ENCODE results near the gene MCCC2. TPM values are rescaled to one million over a fixed set of nuclear protein-coding genes. Genes with fewer than 3 reads are reported as not detected.
"Not testable (repeated sequence)": the region's sequence is repeated elsewhere in the genome, so short reads cannot be mapped to it uniquely, and the experiment has no call there.

The MCCC2 gene
- total RNA-seq, 1 donor from 2014 or later: 48.6 TPM

DNA sequence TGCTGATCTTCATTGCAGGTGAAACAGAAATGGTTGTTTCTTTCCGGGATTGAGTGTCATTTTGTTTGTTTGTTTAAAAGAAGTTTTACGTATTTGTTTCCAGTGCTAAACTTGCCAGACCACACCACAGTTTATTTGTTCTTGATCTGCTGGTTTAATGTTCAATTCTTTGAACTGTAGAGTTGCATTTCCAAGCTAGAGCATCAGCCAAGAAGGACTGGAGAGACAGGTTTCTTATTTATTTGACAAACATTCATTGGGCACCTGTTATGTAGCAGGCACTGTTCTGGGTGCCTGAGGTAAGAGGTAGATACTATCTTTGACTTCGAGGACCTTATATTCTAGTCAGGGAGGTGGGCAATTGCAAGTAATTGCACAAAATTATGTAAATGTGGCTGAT is 45.0 kb downstream of the MCCC2 start:
- Mint-ChIP-seq H3K4me3 (no peak overlapping the region), H3K9me3 (peaks cover 10% of the 10 kb centered on the region), H3K27ac (no peak overlapping the region), H3K27me3 (no peaks in the 10 kb centered on the region), H3K36me3 (peaks cover 41% of the 10 kb centered on the region), H3K4me1 (ENCODE audit: unreplicated experiment) (peaks cover 10% of the 10 kb centered on the region)
- TF ChIP-seq, protein P1, sequence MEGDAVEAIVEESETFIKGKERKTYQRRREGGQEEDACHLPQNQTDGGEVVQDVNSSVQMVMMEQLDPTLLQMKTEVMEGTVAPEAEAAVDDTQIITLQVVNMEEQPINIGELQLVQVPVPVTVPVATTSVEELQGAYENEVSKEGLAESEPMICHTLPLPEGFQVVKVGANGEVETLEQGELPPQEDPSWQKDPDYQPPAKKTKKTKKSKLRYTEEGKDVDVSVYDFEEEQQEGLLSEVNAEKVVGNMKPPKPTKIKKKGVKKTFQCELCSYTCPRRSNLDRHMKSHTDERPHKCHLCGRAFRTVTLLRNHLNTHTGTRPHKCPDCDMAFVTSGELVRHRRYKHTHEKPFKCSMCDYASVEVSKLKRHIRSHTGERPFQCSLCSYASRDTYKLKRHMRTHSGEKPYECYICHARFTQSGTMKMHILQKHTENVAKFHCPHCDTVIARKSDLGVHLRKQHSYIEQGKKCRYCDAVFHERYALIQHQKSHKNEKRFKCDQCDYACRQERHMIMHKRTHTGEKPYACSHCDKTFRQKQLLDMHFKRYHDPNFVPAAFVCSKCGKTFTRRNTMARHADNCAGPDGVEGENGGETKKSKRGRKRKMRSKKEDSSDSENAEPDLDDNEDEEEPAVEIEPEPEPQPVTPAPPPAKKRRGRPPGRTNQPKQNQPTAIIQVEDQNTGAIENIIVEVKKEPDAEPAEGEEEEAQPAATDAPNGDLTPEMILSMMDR (conservative IDR thresholded peaks at IDR 0.05): no peak
- no peak for DNase-seq (ENCODE audit: extremely low spot score, unreplicated experiment)

DNA sequence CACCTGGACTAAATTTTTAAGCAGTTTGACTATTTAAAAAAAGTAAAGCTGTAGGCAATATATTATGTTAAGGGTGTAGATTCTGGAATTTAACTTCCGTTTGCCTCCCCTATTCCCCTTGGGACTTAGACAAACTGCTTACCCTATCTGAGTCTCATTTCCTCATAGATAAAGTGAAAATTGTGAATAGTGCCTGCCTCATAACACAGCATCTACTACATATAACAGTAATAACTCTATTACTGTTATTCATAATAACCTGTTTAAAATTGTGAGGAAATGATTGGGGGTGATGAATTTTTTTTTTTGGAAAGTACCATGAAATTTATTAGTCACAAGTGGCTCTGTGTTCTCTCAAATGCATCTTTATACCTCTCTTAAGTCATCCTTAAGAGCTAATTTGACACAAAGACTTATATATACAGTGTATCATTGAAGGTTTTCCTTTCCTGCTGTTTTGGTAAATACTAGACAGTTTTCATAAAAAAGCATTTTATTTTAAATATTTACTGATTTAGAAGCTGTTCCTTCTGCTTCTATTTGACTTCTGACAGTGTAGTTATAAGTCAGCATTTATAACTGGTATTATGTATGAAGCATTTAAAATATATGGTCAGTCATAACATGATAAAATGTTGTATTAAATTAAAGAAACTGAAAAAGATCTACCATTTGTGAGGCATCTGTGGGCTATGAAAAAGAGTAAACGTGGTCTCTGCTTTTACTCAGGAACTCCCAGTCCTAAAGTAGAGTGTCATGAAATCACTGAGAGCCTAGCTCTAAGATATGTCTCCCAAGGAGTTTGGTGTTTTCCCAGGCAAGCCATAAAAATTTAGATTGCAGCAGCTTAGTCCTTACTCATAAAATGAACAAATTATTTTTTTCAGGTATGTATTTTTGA is 46.4 kb downstream of the MCCC2 start:
- peaks cover 10% of the 10 kb centered on the region for H3K9me3 Mint-ChIP-seq
- no peaks in the 10 kb centered on the region for H3K27me3 Mint-ChIP-seq
- H3K36me3 Mint-ChIP-seq: peaks cover 45% of the 10 kb centered on the region
- no peak overlapping the region for H3K27ac Mint-ChIP-seq
- H3K4me1 Mint-ChIP-seq (ENCODE audit: unreplicated experiment): peaks cover 10% of the 10 kb centered on the region
- TF ChIP-seq, protein P1 (conservative IDR thresholded peaks at IDR 0.05): no peak
- no peak overlapping the region for H3K4me3 Mint-ChIP-seq
- no peak for DNase-seq (ENCODE audit: extremely low spot score, unreplicated experiment)

DNA sequence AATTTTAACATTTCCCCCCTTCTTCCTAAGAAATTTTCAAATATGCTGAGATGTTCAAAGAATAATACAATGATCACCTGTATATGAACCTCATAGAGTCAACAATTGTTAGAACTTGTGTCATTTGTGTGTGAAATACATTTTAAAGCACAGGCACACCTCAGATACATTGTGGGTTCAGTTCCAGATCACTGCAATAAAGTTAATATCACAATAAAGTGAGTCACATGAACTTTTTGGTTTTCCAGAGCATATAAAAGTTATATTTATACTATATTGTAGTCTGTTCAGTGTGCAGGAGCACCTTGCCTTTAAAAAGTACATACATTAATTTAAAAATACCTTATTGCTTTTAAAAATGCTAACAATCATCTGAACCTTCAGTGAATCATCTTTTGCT is 50.0 kb downstream of the MCCC2 start:
- TF ChIP-seq, protein P1 (conservative IDR thresholded peaks at IDR 0.05): no peak
- Mint-ChIP-seq H3K4me3 (no peak overlapping the region), H3K36me3 (peaks cover 52% of the 10 kb centered on the region), H3K27ac (no peak overlapping the region), H3K4me1 (ENCODE audit: unreplicated experiment) (peaks cover 3% of the 10 kb centered on the region), H3K9me3 (peaks cover 6% of the 10 kb centered on the region), H3K27me3 (no peaks in the 10 kb centered on the region)
- DNase-seq (ENCODE audit: extremely low spot score, unreplicated experiment): no peak

DNA sequence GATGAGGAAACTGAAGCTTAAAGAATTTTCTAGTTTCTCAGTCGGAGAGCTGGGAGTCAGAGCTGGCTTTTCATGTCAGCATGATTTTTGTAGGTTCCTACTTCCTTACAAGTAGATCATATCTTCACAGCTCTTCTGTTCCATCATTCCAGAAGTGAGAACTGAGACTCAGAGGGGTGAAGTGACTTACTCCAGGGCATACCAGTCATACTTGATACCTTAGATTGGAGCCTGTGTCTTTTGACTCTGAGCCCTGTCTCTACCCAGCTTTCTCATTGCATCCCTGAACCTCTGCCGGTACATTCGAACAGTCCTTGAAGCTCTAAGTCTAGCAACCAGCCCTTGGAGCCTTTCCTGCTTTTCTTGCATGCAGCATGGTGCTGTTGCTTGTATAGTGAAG is 53.3 kb downstream of the MCCC2 start:
- no peak for DNase-seq (ENCODE audit: extremely low spot score, unreplicated experiment)
- Mint-ChIP-seq H3K9me3 (peaks cover 2% of the 10 kb centered on the region), H3K36me3 (peaks cover 39% of the 10 kb centered on the region), H3K4me3 (no peak overlapping the region), H3K27me3 (no peaks in the 10 kb centered on the region), H3K4me1 (ENCODE audit: unreplicated experiment) (no peaks in the 10 kb centered on the region), H3K27ac (no peak overlapping the region)
- TF ChIP-seq, protein P1 (conservative IDR thresholded peaks at IDR 0.05): no peak

DNA sequence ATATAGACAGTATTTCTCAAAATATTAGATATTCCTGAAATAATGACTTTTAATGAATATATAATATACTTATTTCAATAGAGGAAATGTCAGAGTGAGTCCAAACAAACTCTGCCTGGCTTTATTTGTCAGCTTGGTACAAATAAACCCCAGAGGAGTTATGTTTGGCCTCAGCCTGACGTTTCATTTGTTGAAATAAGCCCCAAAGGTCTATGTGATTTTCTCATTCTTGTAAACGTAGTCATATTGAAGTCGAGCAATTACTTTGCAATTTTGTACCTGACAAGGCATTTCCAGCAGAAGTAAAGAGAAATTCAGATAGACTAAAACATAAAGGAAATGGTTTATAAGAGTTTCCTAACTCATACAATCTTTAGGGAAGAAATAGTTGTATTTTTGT is 57.9 kb downstream of the MCCC2 start:
- H3K4me3 Mint-ChIP-seq: no peak overlapping the region
- DNase-seq (ENCODE audit: extremely low spot score, unreplicated experiment): no peak
- no peak overlapping the region for H3K27ac Mint-ChIP-seq
- no peaks in the 10 kb centered on the region for H3K27me3 Mint-ChIP-seq
- H3K9me3 Mint-ChIP-seq: no peaks in the 10 kb centered on the region
- TF ChIP-seq, protein P1 (conservative IDR thresholded peaks at IDR 0.05): no peak
- H3K36me3 Mint-ChIP-seq: peaks cover 47% of the 10 kb centered on the region
- H3K4me1 Mint-ChIP-seq (ENCODE audit: unreplicated experiment): no peaks in the 10 kb centered on the region

DNA sequence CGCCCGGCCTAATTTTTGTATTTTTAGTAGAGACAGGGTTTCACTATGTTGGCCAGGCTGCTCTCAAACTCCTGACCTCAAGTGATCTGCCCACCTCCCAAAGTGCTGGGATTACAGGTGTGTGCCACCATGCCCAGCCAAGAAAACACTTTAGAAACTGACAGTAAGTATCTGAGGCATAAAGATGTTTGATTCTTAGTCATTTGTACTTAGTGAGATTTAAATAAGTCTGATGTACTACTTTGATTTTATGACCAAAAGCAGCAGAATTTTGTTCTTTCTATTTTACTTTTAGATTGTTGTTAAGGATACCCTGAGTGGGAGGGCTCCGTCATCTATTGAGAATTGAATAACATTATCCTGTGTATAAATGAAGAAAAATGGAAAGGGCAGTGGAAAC is 63.8 kb downstream of the MCCC2 start:
- not testable (repeated sequence) for DNase-seq (ENCODE audit: extremely low spot score, unreplicated experiment); H3K27ac Mint-ChIP-seq; H3K27me3 Mint-ChIP-seq; H3K4me3 Mint-ChIP-seq; H3K9me3 Mint-ChIP-seq
- Mint-ChIP-seq H3K4me1 (ENCODE audit: unreplicated experiment) (peaks cover 19% of the 10 kb centered on the region), H3K36me3 (peaks cover 57% of the 10 kb centered on the region)
